Immature natural killer cell (primary cell): ENCODE measurements around the gene CHRDL2. TPM values are rescaled to one million over a fixed set of nuclear protein-coding genes. Genes with fewer than 3 reads are reported as not detected.

Experiments
- DNase-seq, 3 donors: peaks; one replicate each; pipeline ENCODE4 v3.0.0; 2022; ENCODE audit warnings: mixed read lengths in 1 of 3
- H3K27ac Mint-ChIP-seq, 6 donors: one replicate each; pipeline ENCODE4 v1.8.0; 2020; ENCODE audit warnings: mixed read lengths in 6 of 6, mild to moderate bottlenecking in 5 of 6, inconsistent platforms in 4 of 6, moderate library complexity in 3 of 6
- H3K27me3 Mint-ChIP-seq, 3 donors: one replicate each; pipeline ENCODE4 v1.8.0; 2020 to 2021; ENCODE audit warnings: low read depth in 3 of 3, mild to moderate bottlenecking in 3 of 3, mixed read lengths in 3 of 3, moderate library complexity in 3 of 3, inconsistent platforms in 1 of 3
- H3K36me3 Mint-ChIP-seq, 3 donors: one replicate each; pipeline ENCODE4 v1.8.0; 2020; ENCODE audit warnings: mixed read lengths in 3 of 3, inconsistent platforms in 2 of 3, mild to moderate bottlenecking in 2 of 3
- H3K4me1 Mint-ChIP-seq, 2 donors: one replicate each; pipeline ENCODE4 v1.8.0; 2020; ENCODE audit warnings: inconsistent platforms in 2 of 2, mild to moderate bottlenecking in 2 of 2, mixed read lengths in 2 of 2, moderate library complexity in 1 of 2
- H3K4me3 Mint-ChIP-seq, 5 donors: one replicate each; pipeline ENCODE4 v1.8.0; 2020; ENCODE audit warnings: mild to moderate bottlenecking in 5 of 5, mixed read lengths in 5 of 5, inconsistent platforms in 3 of 5, moderate library complexity in 3 of 5
- H3K9me3 Mint-ChIP-seq, 6 donors: one replicate each; pipeline ENCODE4 v1.8.0; 2020; ENCODE audit warnings: mild to moderate bottlenecking in 6 of 6, mixed read lengths in 6 of 6, inconsistent platforms in 4 of 6, moderate library complexity in 3 of 6
- polyA plus RNA-seq, 3 donors: library from polyadenylated mRNA; unstranded; fragments of 300-500 nt; fragmentation: Illumina TruSeq; gene quantifications; one replicate each; pipeline ENCODE4 v1.2.3, GENCODE V29; 2021

Gene CHRDL2
- polyA plus RNA-seq, 3 donors from 2014 or later: not detected

- peaks cover 3 to 4% (median 4%) of the 10 kb centered on the region in 3 donors for H3K27me3 Mint-ChIP-seq
- no peak overlapping the region for H3K27ac Mint-ChIP-seq
- DNase-seq: no peak
- H3K36me3 Mint-ChIP-seq: no peaks in the 10 kb centered on the region
- H3K4me1 Mint-ChIP-seq: peaks cover 0 to 5% of the 10 kb centered on the region in 2 donors
- no peaks in the 10 kb centered on the region for H3K9me3 Mint-ChIP-seq
- H3K4me3 Mint-ChIP-seq: no peak overlapping the region
These were observed 10.8 kb upstream of the CHRDL2 start for GRCh38 chr11:74742070-74742469.

- DNase-seq: peak; percentile 22 to 46 (median 32)
- Mint-ChIP-seq H3K27ac (no peak overlapping the region), H3K27me3 (peaks cover 4 to 11% (median 8%) of the 10 kb centered on the region in 3 donors), H3K9me3 (no peaks in the 10 kb centered on the region), H3K36me3 (no peaks in the 10 kb centered on the region), H3K4me1 (peaks cover 0 to 5% of the 10 kb centered on the region in 2 donors), H3K4me3 (no peak overlapping the region)
These were observed 8.5 kb upstream of the CHRDL2 start for GRCh38 chr11:74739546-74740270.

- Mint-ChIP-seq H3K9me3 (peaks cover 0 to 3% (median 0%) of the 10 kb centered on the region in 6 donors), H3K4me1 (peaks cover 3 to 5% of the 10 kb centered on the region in 2 donors), H3K27me3 (peaks cover 5 to 23% (median 23%) of the 10 kb centered on the region in 3 donors), H3K36me3 (no peaks in the 10 kb centered on the region), H3K27ac (no peak overlapping the region), H3K4me3 (no peak overlapping the region)
- no peak for DNase-seq
These were observed 4.8 kb upstream of the CHRDL2 start for GRCh38 chr11:74736031-74736430.

DNA sequence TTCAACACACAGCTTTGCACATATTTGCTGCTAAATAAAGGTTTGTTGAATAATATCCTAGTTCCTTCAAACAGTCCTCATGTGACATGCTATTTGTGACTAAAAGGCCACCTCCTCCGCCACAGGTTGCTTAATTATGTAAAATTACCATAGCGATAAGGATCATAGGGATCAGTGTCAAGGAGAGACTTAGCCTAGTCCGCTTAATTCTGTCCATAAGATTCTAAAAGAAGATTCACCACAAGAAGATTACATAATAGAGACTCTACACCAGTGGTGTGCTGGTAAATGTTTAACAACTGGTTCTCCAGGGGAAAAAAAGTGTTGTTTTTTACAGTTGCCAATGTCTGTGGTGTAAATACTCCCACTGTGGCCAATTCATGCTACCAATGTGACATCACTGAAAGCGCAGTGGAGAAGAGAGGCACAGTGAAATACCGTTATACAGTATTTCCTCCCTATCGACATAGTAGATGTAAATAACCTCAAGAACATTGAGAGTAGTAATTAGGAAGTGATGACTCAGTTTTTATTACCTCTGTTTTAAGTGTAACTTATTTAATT lies 4.2 kb upstream of the CHRDL2 start:
- peaks cover 3 to 5% of the 10 kb centered on the region in 2 donors for H3K4me1 Mint-ChIP-seq
- H3K27ac Mint-ChIP-seq: no peak overlapping the region
- peaks cover 5 to 25% (median 25%) of the 10 kb centered on the region in 3 donors for H3K27me3 Mint-ChIP-seq
- no peaks in the 10 kb centered on the region for H3K36me3 Mint-ChIP-seq
- DNase-seq: peak in 1 of 3 donors; percentile 31
- peaks cover 0 to 3% (median 0%) of the 10 kb centered on the region in 6 donors for H3K9me3 Mint-ChIP-seq
- no peak overlapping the region for H3K4me3 Mint-ChIP-seq

- DNase-seq: no peak
- Mint-ChIP-seq H3K9me3 (peaks cover 0 to 3% (median 0%) of the 10 kb centered on the region in 6 donors), H3K4me1 (peaks cover 1 to 3% of the 10 kb centered on the region in 2 donors), H3K36me3 (no peaks in the 10 kb centered on the region), H3K27me3 (peaks cover 5 to 32% (median 29%) of the 10 kb centered on the region in 3 donors), H3K27ac (no peak overlapping the region), H3K4me3 (no peak overlapping the region)
These were observed 3.3 kb upstream of the CHRDL2 start for GRCh38 chr11:74734559-74734925.

DNA sequence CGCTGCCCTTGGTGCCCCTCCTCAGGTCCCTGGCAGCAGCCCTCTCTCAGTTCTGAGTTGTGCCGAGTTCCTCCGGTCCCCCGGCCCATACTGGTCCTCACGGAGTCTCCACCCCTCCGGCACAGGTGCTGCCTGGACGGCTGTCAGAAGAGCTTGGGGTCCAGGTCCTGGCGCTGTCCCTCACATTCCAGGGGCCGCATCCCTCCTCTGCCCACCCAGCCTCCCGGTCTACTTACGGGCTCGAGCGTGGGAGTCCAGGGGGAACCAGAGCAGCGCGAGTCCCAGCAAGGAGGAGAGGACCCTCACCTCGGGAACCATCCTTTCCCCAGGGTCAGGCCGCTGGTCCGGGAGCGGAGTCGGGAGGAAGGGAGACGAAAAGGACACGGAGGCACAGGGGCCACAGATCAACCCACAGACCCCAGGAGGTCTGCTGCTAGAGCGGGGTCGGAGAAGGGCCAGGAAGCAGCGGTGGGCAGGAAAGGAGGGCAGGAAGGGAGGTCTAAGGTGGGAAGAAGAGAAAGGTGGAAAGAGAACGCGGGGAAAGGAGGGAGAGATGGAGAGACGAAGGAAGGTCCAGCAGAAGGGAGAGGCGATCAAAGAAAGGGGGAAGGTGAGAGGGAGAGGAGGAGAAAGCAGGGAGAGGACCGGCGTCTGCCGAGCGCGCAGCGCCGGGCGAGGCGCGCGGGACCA lies 510 bp downstream of the CHRDL2 start:
- Mint-ChIP-seq H3K27ac (no peak overlapping the region), H3K4me3 (no peak overlapping the region), H3K27me3 (peaks cover 7 to 30% (median 26%) of the 10 kb centered on the region in 3 donors), H3K9me3 (peaks cover 0 to 3% (median 0%) of the 10 kb centered on the region in 6 donors), H3K4me1 (peaks cover 0 to 5% of the 10 kb centered on the region in 2 donors), H3K36me3 (no peaks in the 10 kb centered on the region)
- no peak for DNase-seq

GRCh38 chr11:74729397-74729796 lies 1.8 kb downstream of the CHRDL2 start:
- Mint-ChIP-seq H3K9me3 (peaks cover 0 to 3% (median 0%) of the 10 kb centered on the region in 6 donors), H3K4me3 (peak overlapping the region in 1 of 5 donors; percentile 36), H3K36me3 (no peaks in the 10 kb centered on the region), H3K27ac (no peak overlapping the region), H3K27me3 (peaks cover 5 to 34% (median 25%) of the 10 kb centered on the region in 3 donors), H3K4me1 (peaks cover 0 to 5% of the 10 kb centered on the region in 2 donors)
- DNase-seq: no peak

GRCh38 chr11:74726547-74727182 lies 4.6 kb downstream of the CHRDL2 start:
- Mint-ChIP-seq H3K4me1 (peaks cover 0 to 2% of the 10 kb centered on the region in 2 donors), H3K27me3 (peaks cover 2 to 24% (median 9%) of the 10 kb centered on the region in 3 donors), H3K36me3 (no peaks in the 10 kb centered on the region), H3K9me3 (no peaks in the 10 kb centered on the region), H3K4me3 (no peak overlapping the region), H3K27ac (no peak overlapping the region)
- DNase-seq: peak; percentile 26 to 41 (median 27)

DNA sequence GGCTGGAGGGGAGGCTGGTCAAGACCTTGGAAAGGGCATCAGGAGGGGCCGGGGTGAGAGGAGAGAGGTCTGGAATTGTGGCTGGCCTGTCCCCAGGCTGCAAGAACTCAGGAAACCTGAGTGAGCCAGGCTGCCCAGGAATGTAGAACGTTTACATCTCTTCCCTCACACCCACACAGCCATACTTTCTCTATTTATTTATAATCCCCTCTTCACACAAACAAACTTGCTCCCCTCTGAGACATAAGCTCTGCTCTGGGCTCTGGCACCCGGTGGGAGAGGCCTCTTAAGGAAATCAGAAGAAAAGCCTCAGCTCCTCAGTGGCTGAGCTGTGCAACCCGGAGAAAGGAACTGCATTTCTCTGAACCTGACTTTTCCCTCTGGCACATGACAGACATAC lies 5.5 kb downstream of the CHRDL2 start:
- no peak for DNase-seq
- Mint-ChIP-seq H3K36me3 (no peaks in the 10 kb centered on the region), H3K27ac (no peak overlapping the region), H3K27me3 (peaks cover 2 to 22% (median 7%) of the 10 kb centered on the region in 3 donors), H3K4me1 (peaks cover 0 to 2% of the 10 kb centered on the region in 2 donors), H3K4me3 (no peak overlapping the region), H3K9me3 (no peaks in the 10 kb centered on the region)

DNA sequence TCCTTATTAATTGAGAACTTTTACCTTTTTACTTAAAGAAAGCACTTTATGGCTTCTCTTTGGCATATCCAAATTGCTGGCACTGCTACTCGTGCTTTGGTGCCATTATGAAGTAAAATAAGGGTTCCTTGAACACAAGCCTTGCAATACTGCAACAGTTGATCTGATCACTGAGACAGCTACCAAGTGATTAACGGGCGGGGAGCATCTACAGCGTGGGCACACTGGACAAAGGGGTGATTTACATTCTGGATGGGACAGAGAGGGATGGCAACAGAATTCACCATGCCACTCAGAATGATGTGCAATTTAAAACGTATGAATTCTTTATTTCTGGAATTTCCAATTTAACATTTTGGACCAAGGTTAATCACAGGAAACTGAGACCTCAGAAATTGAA lies 7.7 kb downstream of the CHRDL2 start:
- Mint-ChIP-seq H3K27ac (no peak overlapping the region), H3K36me3 (no peaks in the 10 kb centered on the region), H3K4me3 (no peak overlapping the region), H3K27me3 (peaks cover 0 to 12% (median 4%) of the 10 kb centered on the region in 3 donors), H3K9me3 (peaks cover 0 to 1% (median 0%) of the 10 kb centered on the region in 6 donors), H3K4me1 (peaks cover 0 to 2% of the 10 kb centered on the region in 2 donors)
- no peak for DNase-seq

GRCh38 chr11:74721479-74721835 lies 9.8 kb downstream of the CHRDL2 start:
- no peak overlapping the region for H3K27ac Mint-ChIP-seq
- DNase-seq: no peak
- peaks cover 0 to 1% of the 10 kb centered on the region in 2 donors for H3K4me1 Mint-ChIP-seq
- H3K9me3 Mint-ChIP-seq: peaks cover 0 to 1% (median 0%) of the 10 kb centered on the region in 6 donors
- H3K36me3 Mint-ChIP-seq: no peaks in the 10 kb centered on the region
- no peak overlapping the region for H3K4me3 Mint-ChIP-seq
- peaks cover 0 to 12% (median 3%) of the 10 kb centered on the region in 3 donors for H3K27me3 Mint-ChIP-seq

DNA sequence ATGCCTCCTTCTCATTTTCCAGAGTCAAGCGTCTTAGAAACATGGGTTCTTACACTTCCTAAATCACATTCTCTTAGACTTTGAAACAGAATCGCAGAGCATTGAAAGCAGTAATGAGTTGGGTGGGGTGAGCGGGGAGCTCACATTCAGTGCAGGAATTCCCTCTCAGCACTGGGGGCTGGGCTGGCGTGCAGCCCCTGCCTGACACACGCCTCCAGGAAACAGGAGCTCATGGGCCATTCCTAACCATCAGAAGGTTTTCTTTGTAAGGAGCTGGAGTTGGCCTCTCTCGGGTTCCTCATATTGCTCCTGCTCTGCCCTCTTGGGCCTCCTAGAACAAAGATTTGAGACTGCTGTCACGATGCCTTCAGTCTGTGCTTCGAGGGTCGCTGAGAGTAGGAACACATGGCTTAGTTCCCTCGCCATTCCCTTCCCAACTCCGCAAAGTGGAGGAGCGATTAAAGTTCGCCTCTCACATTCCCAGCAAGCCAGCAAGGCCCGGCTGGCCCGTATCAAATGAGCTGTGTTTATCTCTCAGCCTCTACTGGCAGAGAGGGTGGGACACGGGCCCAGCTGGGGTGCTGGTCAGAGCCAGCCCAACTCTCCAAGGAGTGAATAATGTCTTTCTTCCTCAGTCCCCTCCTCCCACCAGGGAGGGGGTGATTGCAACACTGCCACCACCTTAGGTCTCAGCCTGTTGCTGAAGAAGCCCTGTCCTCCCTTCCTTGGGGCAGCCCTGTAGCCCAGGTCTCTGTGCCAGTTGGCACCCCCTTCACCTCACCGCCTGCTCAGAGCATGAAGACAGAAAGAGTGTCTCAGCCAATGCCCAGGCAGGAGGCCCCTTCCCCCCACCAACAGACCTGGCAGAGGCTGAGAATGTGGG lies 10.4 kb downstream of the CHRDL2 start:
- DNase-seq: no peak
- no peak overlapping the region for H3K4me3 Mint-ChIP-seq
- H3K27ac Mint-ChIP-seq: no peak overlapping the region
- H3K36me3 Mint-ChIP-seq: no peaks in the 10 kb centered on the region
- H3K9me3 Mint-ChIP-seq: peaks cover 0 to 1% (median 0%) of the 10 kb centered on the region in 6 donors
- peaks cover 0 to 13% (median 4%) of the 10 kb centered on the region in 3 donors for H3K27me3 Mint-ChIP-seq
- no peaks in the 10 kb centered on the region for H3K4me1 Mint-ChIP-seq

DNA sequence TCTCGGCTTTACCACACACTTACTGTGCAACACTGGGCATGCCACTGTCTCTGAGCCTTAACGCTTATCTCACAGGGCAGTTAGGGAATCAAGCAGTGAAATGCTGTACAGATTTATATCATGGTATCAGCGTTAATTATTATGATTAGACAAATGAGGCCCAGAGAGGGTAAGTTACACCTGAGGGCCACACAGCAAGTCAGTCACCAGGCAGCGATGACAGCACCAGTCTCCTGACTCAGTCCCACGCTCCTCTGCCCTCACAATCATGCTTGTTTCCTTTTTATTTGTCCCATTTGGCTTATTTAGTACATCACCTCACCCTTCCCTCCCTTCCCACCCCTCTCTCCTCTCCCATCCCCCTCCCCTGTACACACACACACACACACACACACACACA lies 12.2 kb downstream of the CHRDL2 start:
- H3K9me3 Mint-ChIP-seq: peaks cover 0 to 1% (median 0%) of the 10 kb centered on the region in 6 donors
- H3K27me3 Mint-ChIP-seq: peaks cover 0 to 4% (median 3%) of the 10 kb centered on the region in 3 donors
- H3K27ac Mint-ChIP-seq: no peak overlapping the region
- no peak overlapping the region for H3K4me3 Mint-ChIP-seq
- H3K4me1 Mint-ChIP-seq: no peaks in the 10 kb centered on the region
- no peak for DNase-seq
- no peaks in the 10 kb centered on the region for H3K36me3 Mint-ChIP-seq
